Measurements from ENCODE around the gene EPHA3. TPM values are rescaled to one million over a fixed set of nuclear protein-coding genes. Genes with fewer than 3 reads are reported as not detected.

EPHA3 gene
- total and polyA plus RNA-seq, 10 of the 15 experiments (the other 5 are each of a cell fraction or from before 2014, with no cell fraction given), result 0.03 to 39.0 (median 0.07) TPM; not detected in 4

GRCh38 chr3:89434621-89435380, 327.4 kb downstream of the EPHA3 start:
- no peak for TF ChIP-seq MEF2B (IDR thresholded peaks at IDR 0.05; ENCODE audit: partially characterized antibody, poor library complexity, severe bottlenecking)
- TF ChIP-seq, protein P1, sequence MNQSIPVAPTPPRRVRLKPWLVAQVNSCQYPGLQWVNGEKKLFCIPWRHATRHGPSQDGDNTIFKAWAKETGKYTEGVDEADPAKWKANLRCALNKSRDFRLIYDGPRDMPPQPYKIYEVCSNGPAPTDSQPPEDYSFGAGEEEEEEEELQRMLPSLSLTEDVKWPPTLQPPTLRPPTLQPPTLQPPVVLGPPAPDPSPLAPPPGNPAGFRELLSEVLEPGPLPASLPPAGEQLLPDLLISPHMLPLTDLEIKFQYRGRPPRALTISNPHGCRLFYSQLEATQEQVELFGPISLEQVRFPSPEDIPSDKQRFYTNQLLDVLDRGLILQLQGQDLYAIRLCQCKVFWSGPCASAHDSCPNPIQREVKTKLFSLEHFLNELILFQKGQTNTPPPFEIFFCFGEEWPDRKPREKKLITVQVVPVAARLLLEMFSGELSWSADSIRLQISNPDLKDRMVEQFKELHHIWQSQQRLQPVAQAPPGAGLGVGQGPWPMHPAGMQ (IDR thresholded peaks at IDR 0.05; ENCODE audit: borderline replicate concordance), result no peak
- no peak for TF ChIP-seq ZNF274 (IDR thresholded peaks at IDR 0.05; ENCODE audit: insufficient read depth, insufficient read length)
- TF ChIP-seq ATF7 (IDR thresholded peaks at IDR 0.05; ENCODE audit: low read depth), result no peak
- no peak for TF ChIP-seq CEBPZ (IDR thresholded peaks at IDR 0.05; ENCODE audit: low read depth, low read length)
- no peak for TF ChIP-seq RB1 (IDR thresholded peaks at IDR 0.05; ENCODE audit: borderline replicate concordance)
- TF ChIP-seq CHD2 (IDR thresholded peaks at IDR 0.05; ENCODE audit: borderline replicate concordance, low read depth, low read length), result no peak
- TF ChIP-seq ESRRA (IDR thresholded peaks at IDR 0.05; ENCODE audit: low read length), result no peak
- TF ChIP-seq E2F4 (IDR thresholded peaks at IDR 0.05; ENCODE audit: low read depth, low read length), result no peak
- TF ChIP-seq MYC (IDR thresholded peaks at IDR 0.05; ENCODE audit: insufficient read depth, insufficient read length, insufficient replicate concordance, low read length, severe bottlenecking), result no peak
- TF ChIP-seq SMAD1 (IDR thresholded peaks at IDR 0.05; ENCODE audit: low read depth, partially characterized antibody), result no peak
- no peak for TF ChIP-seq MLLT1 (IDR thresholded peaks at IDR 0.05)
- no peak for TF ChIP-seq RAD21 (IDR thresholded peaks at IDR 0.05; ENCODE audit: insufficient read depth, low read depth, low read length)
- Histone ChIP-seq H3K4me1 (ENCODE audit: control insufficient read depth, insufficient read depth, low read length) (no peaks in the 10 kb centered on the region), H4K20me1 (ENCODE audit: control insufficient read depth, insufficient read depth) (no peaks in the 10 kb centered on the region), H3K9me3 (replicated peaks; ENCODE audit: control insufficient read depth, insufficient read depth, low read length) (no peaks in the 10 kb centered on the region), H3K4me3 (no peak overlapping the region), H3K4me2 (ENCODE audit: control insufficient read depth, insufficient read depth) (no peak overlapping the region), H3K36me3 (ENCODE audit: control insufficient read depth in 2 of 2, insufficient read depth in 2 of 2, low read length in 1 of 2) (no peaks in the 10 kb centered on the region), H3K27me3 (replicated peaks in 1 of 2; ENCODE audit: control insufficient read depth in 2 of 2, insufficient read depth in 2 of 2, low read length in 1 of 2) (no peaks in the 10 kb centered on the region), H3K27ac (ENCODE audit: control insufficient read depth, insufficient read depth) (no peak overlapping the region), H3K79me2 (ENCODE audit: control insufficient read depth, insufficient read depth, low read length) (no peaks in the 10 kb centered on the region), H3K9ac (ENCODE audit: control insufficient read depth, insufficient read depth, low read length) (no peak overlapping the region), H2AFZ (ENCODE audit: control insufficient read depth, low read depth, low read length) (no peak overlapping the region)
- DNase-seq (ENCODE audit: low read depth, low spot score) (no peak), ATAC-seq (no peak), FAIRE-seq (no peak)
- POLR2A ChIA-PET, result no interaction called here
- in situ Hi-C loops (cut with MboI) (no loop called here), intact Hi-C loops (cut with micrococcal nuclease; ENCODE audit: unreplicated experiment) (no loop called here)
- no TSS peak for BruUV-seq (replicated peaks)
- CTCF ChIA-PET, result interaction anchor here (2.1 kb wide), 1 partner anchor 12 kb away, joined by 4 read pairs; no protein-coding TSS in a partner anchor
- WGBS (ENCODE audit: insufficient coverage, insufficient replicate concordance, low lambda C conversion rate, missing lambda C conversion rate), result 35% methylated on average over 7 of the region's 7 CpGs
- RAD21 ChIA-PET (ENCODE audit: unreplicated experiment), result interaction anchor here (1.0 kb wide), 2 partner anchors 17 to 60 kb away, joined by 3 read pairs; no protein-coding TSS in a partner anchor
- SMC1A ChIA-PET (ENCODE audit: uncharacterized antibody, unreplicated experiment), result interaction anchor here (0.5 to 1.5 kb wide), 5 partner anchors 12 to 657 kb away, joined by 3 to 4 read pairs (median 3); no protein-coding TSS in a partner anchor

Measured in GM12878 (cell line).